DOHH2 (cell line): ENCODE data around the gene ATP8B1.

Source experiments
- H3F3A ChIP-seq: fragments of 200-600 bp; sonication (generic), shearing (Covaris generic); 2 replicates; pipeline ENCODE4 v1.6.0; 2016; ENCODE audit warnings: antibody characterized with exemption, mild to moderate bottlenecking; ENCODE audit not compliant: control insufficient read depth, insufficient read depth
- H3K27ac ChIP-seq: fragments of 200-600 bp; sonication (generic); 2 replicates; pipeline ENCODE4 v1.5.1; 2014; ENCODE audit warnings: low read depth, mild to moderate bottlenecking, low read length, moderate library complexity
- H3K27me3 ChIP-seq: fragments of 200-600 bp; sonication (generic); 2 replicates; pipeline ENCODE4 v1.6.1; 2014; ENCODE audit warnings: mild to moderate bottlenecking, low read length, mixed read lengths; ENCODE audit not compliant: control insufficient read depth
- H3K36me3 ChIP-seq: fragments of 200-600 bp; sonication (generic); 2 replicates; pipeline ENCODE4 v1.6.1; 2014; ENCODE audit warnings: mild to moderate bottlenecking, low read length, moderate library complexity, mixed read lengths; ENCODE audit not compliant: control insufficient read depth
- H3K4me1 ChIP-seq: fragments of 200-600 bp; sonication (generic); 2 replicates; pipeline ENCODE4 v1.6.1; 2014; ENCODE audit warnings: mild to moderate bottlenecking, low read length, mixed read lengths; ENCODE audit not compliant: control insufficient read depth
- H3K4me2 ChIP-seq: fragments of 200-600 bp; sonication (generic); 2 replicates; pipeline ENCODE4 v1.6.0; 2014; ENCODE audit warnings: mild to moderate bottlenecking, low read length, moderate library complexity
- H3K4me3 ChIP-seq: fragments of 200-600 bp; sonication (generic); 2 replicates; pipeline ENCODE4 v1.5.1; 2014; ENCODE audit warnings: mild to moderate bottlenecking, low read length, mixed read lengths
- H3K79me2 ChIP-seq: fragments of 200-600 bp; sonication (generic); 2 replicates; pipeline ENCODE4 v1.6.1; 2014; ENCODE audit warnings: mild to moderate bottlenecking, low read length, mixed read lengths; ENCODE audit not compliant: control insufficient read depth
- H3K9me2 ChIP-seq: fragments of 200-600 bp; sonication (generic); replicated peaks from 2 replicates; pipeline ENCODE4 v1.6.1; 2014; ENCODE audit warnings: mild to moderate bottlenecking, low read length, mixed read lengths; ENCODE audit not compliant: control insufficient read depth
- H3K9me3 ChIP-seq: fragments of 200-600 bp; sonication (generic); 2 replicates; pipeline ENCODE4 v1.6.1; 2014; ENCODE audit warnings: antibody characterized with exemption, low read length, mixed read lengths; ENCODE audit not compliant: control insufficient read depth, insufficient read depth
- H4K20me1 ChIP-seq: fragments of 200-600 bp; sonication (generic); 2 replicates; pipeline ENCODE4 v1.6.0; 2014; ENCODE audit warnings: low read depth, mild to moderate bottlenecking, antibody characterized with exemption, low read length, moderate library complexity; ENCODE audit not compliant: control insufficient read depth, insufficient read depth
- EZH2phosphoT487 ChIP-seq: fragments of 200-600 bp; sonication (generic); IDR thresholded peaks from 2 replicates; pipeline ENCODE4 v1.6.1; 2017; ENCODE audit warnings: borderline replicate concordance, mild to moderate bottlenecking, antibody characterized with exemption, low read length, moderate library complexity, mixed read lengths
- TF ChIP-seq, protein P1 (sequence below): fragments of 200-600 bp; sonication (generic); IDR thresholded peaks from one replicate; pipeline ENCODE4 v1.5.1; 2014; ENCODE audit warnings: antibody characterized with exemption, mild to moderate bottlenecking, low read depth, low read length; ENCODE audit not compliant: poor library complexity, severe bottlenecking

The ATP8B1 gene

DNA sequence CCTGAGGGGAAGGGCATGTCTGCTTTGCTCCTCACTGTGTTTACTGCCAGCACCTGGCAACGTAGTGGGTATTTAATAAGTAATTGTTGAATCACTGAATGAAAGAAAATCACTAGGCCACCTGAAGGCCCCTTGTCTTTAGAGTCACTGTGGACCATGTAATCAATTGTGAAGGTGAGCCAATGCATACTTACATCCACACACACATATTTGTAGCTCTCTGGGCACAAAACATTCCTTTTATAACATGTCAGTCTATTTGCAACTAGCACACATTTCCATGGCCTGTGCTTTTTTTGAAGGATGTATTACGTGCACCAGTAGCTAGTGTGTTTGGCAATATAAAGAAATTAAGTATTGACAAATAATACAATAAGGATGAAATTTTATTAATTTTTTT, 11.2 kb downstream of the ATP8B1 start:
- no peak overlapping the region for H3K4me3 ChIP-seq
- H3K4me1 ChIP-seq = no peaks in the 10 kb centered on the region
- no peaks in the 10 kb centered on the region for H3K36me3 ChIP-seq
- no peak for TF ChIP-seq EZH2phosphoT487
- TF ChIP-seq, protein P1, sequence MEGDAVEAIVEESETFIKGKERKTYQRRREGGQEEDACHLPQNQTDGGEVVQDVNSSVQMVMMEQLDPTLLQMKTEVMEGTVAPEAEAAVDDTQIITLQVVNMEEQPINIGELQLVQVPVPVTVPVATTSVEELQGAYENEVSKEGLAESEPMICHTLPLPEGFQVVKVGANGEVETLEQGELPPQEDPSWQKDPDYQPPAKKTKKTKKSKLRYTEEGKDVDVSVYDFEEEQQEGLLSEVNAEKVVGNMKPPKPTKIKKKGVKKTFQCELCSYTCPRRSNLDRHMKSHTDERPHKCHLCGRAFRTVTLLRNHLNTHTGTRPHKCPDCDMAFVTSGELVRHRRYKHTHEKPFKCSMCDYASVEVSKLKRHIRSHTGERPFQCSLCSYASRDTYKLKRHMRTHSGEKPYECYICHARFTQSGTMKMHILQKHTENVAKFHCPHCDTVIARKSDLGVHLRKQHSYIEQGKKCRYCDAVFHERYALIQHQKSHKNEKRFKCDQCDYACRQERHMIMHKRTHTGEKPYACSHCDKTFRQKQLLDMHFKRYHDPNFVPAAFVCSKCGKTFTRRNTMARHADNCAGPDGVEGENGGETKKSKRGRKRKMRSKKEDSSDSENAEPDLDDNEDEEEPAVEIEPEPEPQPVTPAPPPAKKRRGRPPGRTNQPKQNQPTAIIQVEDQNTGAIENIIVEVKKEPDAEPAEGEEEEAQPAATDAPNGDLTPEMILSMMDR = no peak
- H3K27ac ChIP-seq = no peak overlapping the region
- no peaks in the 10 kb centered on the region for H4K20me1 ChIP-seq
- no peaks in the 10 kb centered on the region for H3K27me3 ChIP-seq
- no peaks in the 10 kb centered on the region for H3K9me3 ChIP-seq
- H3K4me2 ChIP-seq = no peak overlapping the region
- H3F3A ChIP-seq = no peaks in the 10 kb centered on the region
- no peaks in the 10 kb centered on the region for H3K79me2 ChIP-seq
- H3K9me2 ChIP-seq = no peaks in the 10 kb centered on the region

GRCh38 chr18:57791192-57791591, 11.9 kb downstream of the ATP8B1 start:
- H3K27ac ChIP-seq = no peak overlapping the region
- H4K20me1 ChIP-seq = no peaks in the 10 kb centered on the region
- no peaks in the 10 kb centered on the region for H3K36me3 ChIP-seq
- H3K27me3 ChIP-seq = no peaks in the 10 kb centered on the region
- no peaks in the 10 kb centered on the region for H3K4me1 ChIP-seq
- no peaks in the 10 kb centered on the region for H3K9me3 ChIP-seq
- TF ChIP-seq EZH2phosphoT487 = no peak
- TF ChIP-seq, protein P1 = no peak
- H3K4me2 ChIP-seq = no peak overlapping the region
- H3F3A ChIP-seq = no peaks in the 10 kb centered on the region
- no peaks in the 10 kb centered on the region for H3K79me2 ChIP-seq
- no peaks in the 10 kb centered on the region for H3K9me2 ChIP-seq
- no peak overlapping the region for H3K4me3 ChIP-seq

- Histone ChIP-seq H3K27ac (no peak overlapping the region), H3K4me2 (no peak overlapping the region), H3K4me1 (no peaks in the 10 kb centered on the region), H4K20me1 (no peaks in the 10 kb centered on the region), H3K4me3 (no peak overlapping the region), H3K36me3 (no peaks in the 10 kb centered on the region), H3F3A (no peaks in the 10 kb centered on the region), H3K9me3 (no peaks in the 10 kb centered on the region), H3K79me2 (no peaks in the 10 kb centered on the region), H3K9me2 (no peaks in the 10 kb centered on the region), H3K27me3 (no peaks in the 10 kb centered on the region)
- TF ChIP-seq, protein P1 = no peak
- no peak for TF ChIP-seq EZH2phosphoT487
Measured at GRCh38 chr18:57790316-57790715, 12.8 kb downstream of the ATP8B1 start.

DNA sequence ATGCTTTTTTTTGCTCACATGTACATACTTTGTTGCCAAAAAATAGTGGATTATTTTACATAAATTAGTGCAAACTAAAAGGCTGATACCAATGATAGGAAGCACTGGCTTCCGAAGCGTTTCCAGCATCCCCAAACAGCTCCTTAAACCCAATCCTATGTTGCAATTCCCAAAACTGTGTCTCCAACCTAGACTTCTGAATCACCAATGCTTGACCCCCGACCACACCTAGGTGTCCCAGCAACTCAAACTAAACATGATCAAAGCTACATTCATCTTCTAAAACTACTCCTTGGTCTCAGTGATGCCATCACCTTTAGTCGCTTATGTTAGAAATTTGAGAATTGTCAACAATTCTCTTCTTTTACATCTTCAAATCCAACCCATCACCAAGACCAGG, 13.4 kb downstream of the ATP8B1 start:
- TF ChIP-seq EZH2phosphoT487 = no peak
- TF ChIP-seq, protein P1 = no peak
- Histone ChIP-seq H3K27me3 (no peaks in the 10 kb centered on the region), H3K4me1 (no peaks in the 10 kb centered on the region), H3K36me3 (no peaks in the 10 kb centered on the region), H3K79me2 (no peaks in the 10 kb centered on the region), H3K9me3 (no peaks in the 10 kb centered on the region), H3K9me2 (no peaks in the 10 kb centered on the region), H4K20me1 (no peaks in the 10 kb centered on the region), H3F3A (no peaks in the 10 kb centered on the region), H3K27ac (no peak overlapping the region), H3K4me3 (no peak overlapping the region), H3K4me2 (no peak overlapping the region)
